ENCODE data around the gene DSC1.
"Not testable (repeated sequence)": the region's sequence is repeated elsewhere in the genome, so short reads cannot be mapped to it uniquely, and the experiment has no call there.

The DSC1 gene

GRCh38 chr18:31162825-31163435 is at the start of gene DSC1:
TSS of gene DSC1 (minus strand) at chr18:31162856. CDS start at chr18:31162594, 262 bp downstream.
- no peak for DNase-seq

GRCh38 chr18:31211047-31211446 is 48.4 kb upstream of the DSC1 start:
- DNase-seq: no peak

GRCh38 chr18:31209041-31209440 is 46.4 kb upstream of the DSC1 start:
- DNase-seq: no peak

DNA sequence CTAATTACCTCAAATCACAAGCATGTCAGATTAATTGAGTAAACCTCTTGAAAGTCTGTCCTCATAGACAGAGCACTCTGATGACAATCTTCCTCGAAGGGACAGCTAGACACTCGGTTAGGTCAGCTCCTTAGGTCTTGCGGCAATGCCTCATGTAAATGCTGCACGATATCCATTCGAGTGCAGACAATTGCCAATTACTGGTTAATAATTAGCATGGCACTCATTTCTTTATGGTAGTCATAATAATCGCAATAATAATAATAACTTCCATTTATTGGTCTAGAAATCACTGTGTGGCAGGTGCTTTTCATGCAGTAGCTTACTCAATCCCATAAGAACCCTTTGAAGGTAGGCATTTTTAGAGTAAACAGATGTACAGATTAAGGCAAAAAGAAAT is 44.7 kb upstream of the DSC1 start:
- DNase-seq: no peak

DNA sequence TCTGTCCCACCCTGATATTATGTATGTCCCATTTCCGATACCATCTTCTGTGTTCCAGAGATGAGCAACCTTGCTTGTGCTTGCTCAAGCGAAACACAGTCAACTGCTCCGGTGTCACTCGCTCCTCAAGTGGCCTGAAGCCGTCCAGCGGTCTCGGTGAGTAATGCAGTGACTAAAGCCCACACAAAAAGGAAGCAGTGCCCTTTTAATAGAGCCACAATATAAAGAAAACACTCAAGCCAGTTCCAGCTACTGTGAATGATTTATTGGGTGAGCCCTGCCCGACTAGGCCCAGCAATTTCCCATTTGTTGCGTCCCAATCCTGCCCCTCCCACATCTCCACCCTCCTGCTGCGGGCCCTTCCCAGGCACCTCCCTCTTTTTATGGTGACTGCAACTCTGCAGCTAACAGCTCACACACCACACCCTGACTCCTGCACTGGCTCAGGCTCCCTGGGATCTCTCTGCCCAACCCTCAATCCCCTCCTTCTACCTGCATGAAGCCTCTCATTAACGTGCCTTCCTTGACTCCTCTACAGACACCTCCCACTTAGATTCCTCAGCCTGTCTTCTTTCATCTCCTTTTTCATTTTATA is 44.2 kb upstream of the DSC1 start:
- no peak for DNase-seq

DNA sequence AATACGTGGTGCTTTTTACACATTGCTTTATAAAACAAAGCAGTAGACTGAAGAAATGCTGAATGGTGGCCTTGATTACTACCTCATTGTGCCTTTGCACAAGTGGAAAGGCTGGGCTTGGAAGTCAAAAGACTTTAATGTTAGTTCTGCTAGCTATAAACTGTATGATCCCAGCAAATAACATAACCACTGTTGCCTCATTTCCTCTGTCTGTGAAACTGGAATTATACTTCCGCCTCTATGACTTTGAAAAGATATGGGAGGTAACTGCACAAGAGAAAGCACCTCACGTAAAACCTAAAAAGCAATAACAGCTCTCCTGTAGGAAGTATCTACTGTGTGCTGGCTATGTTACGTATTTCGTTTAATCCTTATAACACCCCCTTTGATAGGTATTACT is 43.4 kb upstream of the DSC1 start:
- no peak for DNase-seq

- no peak for DNase-seq
Measured at GRCh38 chr18:31205273-31205672, 42.6 kb upstream of the DSC1 start.

- no peak for DNase-seq
Measured at GRCh38 chr18:31204833-31205232, 42.2 kb upstream of the DSC1 start.

- no peak for DNase-seq
Measured at GRCh38 chr18:31204166-31204565, 41.5 kb upstream of the DSC1 start.

GRCh38 chr18:31203794-31204148 is 41.1 kb upstream of the DSC1 start:
- DNase-seq: no peak

DNA sequence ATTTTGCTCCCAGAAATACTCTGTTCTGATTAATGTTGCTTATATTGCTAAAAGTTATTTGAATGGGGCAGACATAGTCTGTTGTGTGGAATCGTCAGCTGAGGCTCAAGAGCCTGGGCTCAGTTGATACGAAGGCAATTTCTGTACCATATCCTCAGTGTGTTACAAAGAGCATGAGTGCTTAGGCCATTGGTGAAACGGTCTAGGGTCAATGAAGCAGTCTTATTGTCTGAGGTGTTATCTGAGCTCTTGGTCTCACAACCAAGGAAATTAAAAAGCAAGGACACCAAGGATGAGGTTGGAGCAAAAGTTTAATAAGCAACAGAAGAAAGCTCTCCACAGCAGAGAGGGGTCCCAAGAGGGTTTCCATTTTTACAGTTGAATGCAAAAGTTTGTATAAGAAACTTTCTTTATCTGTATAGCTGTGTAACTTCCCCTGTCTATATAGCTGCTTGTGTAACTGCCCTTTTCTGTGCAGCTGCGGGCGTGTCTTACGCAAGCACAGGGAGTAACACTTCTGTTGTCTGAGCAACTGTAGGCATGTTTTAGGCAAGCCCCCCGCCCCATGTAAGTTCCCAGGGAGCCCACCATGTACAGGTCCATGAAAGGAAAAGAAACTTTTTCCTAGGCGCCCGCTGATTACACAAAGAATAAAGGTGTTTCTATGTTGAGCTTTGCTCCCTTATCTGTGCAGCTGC is 40.6 kb upstream of the DSC1 start:
- no peak for DNase-seq

DNA sequence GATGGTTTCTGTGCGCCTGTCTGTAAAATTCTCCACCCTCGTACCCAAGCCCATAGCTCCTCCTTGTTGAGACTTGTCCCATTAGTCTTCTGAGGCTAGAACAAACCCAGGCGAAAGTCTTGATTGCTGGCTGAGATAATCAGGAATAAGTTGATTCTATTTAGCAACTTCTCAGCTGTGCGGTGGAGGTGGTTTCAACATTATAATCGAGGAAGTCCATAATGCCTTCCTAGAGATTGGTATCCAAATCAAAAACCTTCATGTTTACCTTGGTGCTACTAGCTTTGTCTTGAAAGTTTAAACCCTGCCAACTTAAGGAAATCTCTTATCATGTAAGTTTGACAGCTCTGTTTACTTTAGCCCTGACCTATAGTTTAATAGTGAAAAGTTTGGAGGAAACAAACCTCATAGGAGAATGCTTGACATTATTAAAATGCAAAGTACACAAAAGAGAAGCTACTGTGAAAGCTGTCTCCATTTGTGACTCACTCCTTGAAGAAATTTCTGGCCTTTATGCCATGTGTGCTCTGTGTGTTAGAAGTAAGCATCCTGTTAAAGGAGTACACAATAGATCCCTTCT is 36.6 kb upstream of the DSC1 start:
- no peak for DNase-seq

DNA sequence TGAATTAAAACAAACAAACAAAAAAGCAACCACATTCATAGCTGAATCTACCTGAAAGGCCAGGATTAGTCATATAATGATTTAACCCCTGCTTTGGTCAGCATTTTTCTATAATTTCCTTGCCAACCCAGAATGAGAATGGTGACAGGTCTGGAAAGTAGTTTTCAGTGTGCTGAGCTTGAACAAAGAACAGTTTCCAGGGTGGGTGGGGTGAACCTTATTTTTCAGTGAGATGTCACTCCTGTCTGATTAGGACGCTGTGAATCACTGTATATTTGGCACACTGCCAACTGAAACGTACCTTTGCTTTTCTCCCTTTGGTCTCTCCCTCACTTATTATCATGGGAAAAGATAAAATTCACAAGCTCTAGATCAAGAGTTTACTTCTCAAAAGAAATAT is 35.0 kb upstream of the DSC1 start:
- no peak for DNase-seq

- no peak for DNase-seq
Measured at GRCh38 chr18:31195063-31195462, 32.4 kb upstream of the DSC1 start.

GRCh38 chr18:31192086-31192776 is 29.6 kb upstream of the DSC1 start:
- DNase-seq: no peak

GRCh38 chr18:31190919-31191318 is 28.3 kb upstream of the DSC1 start:
- no peak for DNase-seq

- DNase-seq: no peak
Measured at GRCh38 chr18:31189757-31190156, 27.1 kb upstream of the DSC1 start.

DNA sequence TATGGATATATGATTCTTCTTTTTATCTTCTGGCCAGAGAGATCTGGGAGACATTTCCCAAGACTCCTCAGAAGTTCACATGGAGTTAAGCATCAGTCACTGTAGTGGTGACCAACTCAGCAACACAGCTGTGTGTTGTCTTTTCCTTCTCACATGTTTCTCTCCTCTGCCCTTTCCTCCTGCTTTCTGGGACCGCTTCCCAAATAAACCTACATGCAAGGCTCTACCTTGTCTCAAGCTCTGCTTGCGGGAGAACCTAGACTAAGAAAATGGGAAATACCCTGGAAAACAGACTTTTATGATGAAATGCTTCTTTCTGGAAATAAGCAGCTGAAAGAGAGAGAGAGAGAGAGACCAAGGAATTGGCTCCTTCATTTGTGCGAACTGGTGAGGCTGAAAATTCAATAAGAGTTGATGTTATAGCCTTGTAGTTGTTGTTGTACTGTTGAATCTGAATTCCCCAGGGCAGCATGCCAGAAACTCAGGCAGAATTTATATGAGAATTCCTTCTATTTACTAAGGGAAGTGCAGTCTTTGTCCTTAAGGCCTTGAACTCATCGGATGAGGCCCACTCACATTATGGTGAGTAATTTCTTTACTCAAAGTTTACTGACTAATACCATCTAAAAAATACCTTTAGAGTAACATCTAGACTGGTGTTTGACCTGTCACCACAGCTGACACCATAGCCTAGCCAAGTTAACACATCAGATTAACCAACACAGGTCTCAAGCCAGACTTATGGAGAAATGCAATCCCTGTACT is 22.7 kb upstream of the DSC1 start:
- DNase-seq: no peak

- DNase-seq: no peak
Measured at GRCh38 chr18:31183302-31183701, 20.6 kb upstream of the DSC1 start.

DNA sequence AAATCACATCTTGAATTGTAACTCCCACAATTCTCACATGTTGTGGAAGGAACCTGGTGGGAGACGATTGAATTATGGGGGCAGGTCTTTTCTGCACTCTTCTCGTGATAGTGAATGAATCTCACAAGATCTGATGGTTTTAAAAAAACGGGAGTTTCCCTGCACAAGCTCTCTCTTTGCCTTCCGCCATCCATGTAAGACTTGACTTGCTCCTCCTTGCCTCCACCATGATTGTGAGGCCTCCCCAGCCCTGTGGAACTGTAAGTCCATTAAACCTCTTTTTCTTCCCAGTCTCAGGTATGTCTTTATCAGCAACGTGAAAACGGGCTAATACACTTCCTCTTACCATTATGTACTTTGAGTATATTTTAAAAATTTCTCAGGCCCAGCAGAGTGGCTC is 14.7 kb upstream of the DSC1 start:
- DNase-seq: not testable (repeated sequence)

DNA sequence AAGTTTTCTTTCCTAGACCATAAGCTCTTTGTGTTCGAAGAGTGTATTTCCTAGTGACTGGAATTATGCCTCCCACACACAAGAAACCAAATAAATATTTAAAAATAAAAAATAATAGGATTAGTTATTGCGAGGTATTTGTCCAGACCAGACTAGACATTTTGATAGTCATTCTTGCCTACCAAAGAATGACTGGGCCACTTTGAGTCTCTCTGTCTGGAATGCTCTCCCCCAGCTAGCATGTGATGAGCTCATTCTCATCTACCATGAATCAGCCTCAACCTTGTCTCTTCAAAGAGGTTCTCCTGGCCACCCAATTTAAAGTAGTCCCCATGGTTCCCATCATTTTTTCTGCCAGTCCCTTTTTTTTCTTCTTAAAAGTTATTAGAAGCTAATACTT is 13.9 kb upstream of the DSC1 start:
- DNase-seq: no peak

- no peak for DNase-seq
Measured at GRCh38 chr18:31171144-31171839, 8.6 kb upstream of the DSC1 start.
